ENCODE data around the gene DRC1.
"Not testable (repeated sequence)": the region's sequence is repeated elsewhere in the genome, so short reads cannot be mapped to it uniquely, and the experiment has no call there.

DRC1 gene

DNA sequence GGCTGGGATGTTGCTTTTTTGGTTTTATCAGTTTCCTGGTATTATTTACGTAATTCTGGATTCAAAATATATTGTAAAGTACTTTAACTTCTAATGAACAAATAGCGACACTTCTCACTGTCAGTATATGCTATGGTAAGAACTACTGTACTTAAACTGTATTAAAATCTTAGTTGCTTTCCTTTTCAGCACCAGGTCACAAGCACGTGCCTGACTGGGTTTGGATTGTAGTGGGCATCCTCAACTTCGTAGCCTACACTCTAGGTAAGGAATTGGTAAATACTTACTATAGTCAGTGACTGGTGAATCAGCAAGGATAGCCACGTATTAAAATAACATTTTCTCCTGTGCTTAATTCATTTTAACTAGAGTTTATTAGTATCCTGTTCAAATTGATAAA is 34.8 kb upstream of the DRC1 start:
- Histone ChIP-seq H3K27ac (ENCODE audit: low read depth, low read length, severe bottlenecking) (no peak overlapping the region), H3K9me3 (ENCODE audit: control insufficient read depth, low read length) (no peaks in the 10 kb centered on the region), H3K4me3 (ENCODE audit: extremely low read depth, insufficient read depth, low read length, poor library complexity, severe bottlenecking) (no peak overlapping the region), H3K36me3 (ENCODE audit: control insufficient read depth, insufficient read depth, low read length) (peaks cover 61% of the 10 kb centered on the region), H3K4me1 (ENCODE audit: control insufficient read depth, insufficient read depth, low read length, poor library complexity, severe bottlenecking) (no peaks in the 10 kb centered on the region)
- WGBS, 2 experiments (ENCODE audit: insufficient coverage in 2 of 2) = no CpG with 5 or more reads among the region's 5 CpGs

- H3K4me3 ChIP-seq (ENCODE audit: extremely low read depth, insufficient read depth, low read length, poor library complexity, severe bottlenecking); H3K4me1 ChIP-seq (ENCODE audit: control insufficient read depth, insufficient read depth, low read length, poor library complexity, severe bottlenecking); H3K27ac ChIP-seq (ENCODE audit: low read depth, low read length, severe bottlenecking); H3K9me3 ChIP-seq (ENCODE audit: control insufficient read depth, low read length): not testable (repeated sequence)
- peaks cover 74% of the 10 kb centered on the region for H3K36me3 ChIP-seq (ENCODE audit: control insufficient read depth, insufficient read depth, low read length)
- WGBS, 2 experiments (ENCODE audit: insufficient coverage in 2 of 2) = no CpG with 5 or more reads among the region's 2 CpGs
Measured at GRCh38 chr2:26369664-26370063, 32.1 kb upstream of the DRC1 start.

- H3K9me3 ChIP-seq (ENCODE audit: control insufficient read depth, low read length); H3K4me3 ChIP-seq (ENCODE audit: extremely low read depth, insufficient read depth, low read length, poor library complexity, severe bottlenecking); H3K27ac ChIP-seq (ENCODE audit: low read depth, low read length, severe bottlenecking); H3K4me1 ChIP-seq (ENCODE audit: control insufficient read depth, insufficient read depth, low read length, poor library complexity, severe bottlenecking): not testable (repeated sequence)
- peaks cover 75% of the 10 kb centered on the region for H3K36me3 ChIP-seq (ENCODE audit: control insufficient read depth, insufficient read depth, low read length)
- 100% methylated on average over 1 of the region's 31 CpGs; no CpG with 5 or more reads in 1 of the 2 experiments for WGBS, 2 experiments (ENCODE audit: insufficient coverage in 2 of 2)
Measured at GRCh38 chr2:26370909-26371308, 30.8 kb upstream of the DRC1 start.

DNA sequence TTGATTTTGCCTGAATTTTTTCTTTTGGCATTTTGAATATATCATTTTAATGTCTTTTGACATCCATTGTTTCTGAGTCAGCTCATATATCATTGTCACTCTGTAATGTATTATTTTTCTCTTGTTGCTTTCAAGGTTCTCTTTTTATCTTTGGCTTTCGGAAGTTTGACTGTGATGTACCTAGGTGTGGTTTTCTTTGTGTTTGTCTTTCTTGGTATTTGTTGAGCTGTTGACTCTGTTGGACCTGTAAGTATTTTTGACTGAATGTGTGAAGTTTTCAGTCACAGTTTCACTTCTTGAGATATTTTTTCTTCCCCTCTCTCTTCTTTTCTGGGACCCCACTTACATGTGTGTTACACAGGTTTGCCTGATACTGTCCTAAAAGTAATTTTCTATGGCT is 24.9 kb upstream of the DRC1 start:
- Histone ChIP-seq H3K9me3 (ENCODE audit: control insufficient read depth, low read length) (no peaks in the 10 kb centered on the region), H3K4me3 (ENCODE audit: extremely low read depth, insufficient read depth, low read length, poor library complexity, severe bottlenecking) (no peak overlapping the region), H3K4me1 (ENCODE audit: control insufficient read depth, insufficient read depth, low read length, poor library complexity, severe bottlenecking) (no peaks in the 10 kb centered on the region), H3K27ac (ENCODE audit: low read depth, low read length, severe bottlenecking) (no peak overlapping the region), H3K36me3 (ENCODE audit: control insufficient read depth, insufficient read depth, low read length) (peaks cover 89% of the 10 kb centered on the region)
- 80% methylated on average over 1 of the region's 1 CpG; no CpG with 5 or more reads in 1 of the 2 experiments for WGBS, 2 experiments (ENCODE audit: insufficient coverage in 2 of 2)

DNA sequence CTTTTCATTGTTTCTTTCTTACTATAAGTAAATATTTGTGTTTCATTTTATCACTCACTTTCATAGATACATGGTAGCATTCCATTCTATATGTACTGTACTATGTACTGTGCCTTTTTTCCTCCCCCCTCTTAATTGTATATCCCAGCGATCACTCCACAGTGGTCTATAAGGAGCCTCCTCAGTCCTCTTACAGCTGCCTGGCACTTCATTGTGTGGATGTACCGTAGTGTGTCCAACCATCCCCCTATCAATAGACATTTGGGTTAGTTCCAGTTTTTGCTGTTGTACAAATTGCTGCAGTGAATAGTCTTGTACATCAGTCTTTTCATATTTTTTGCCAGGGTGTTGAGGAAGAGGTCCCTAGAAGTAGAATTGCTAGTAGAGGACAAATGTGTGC is 21.4 kb upstream of the DRC1 start:
- Histone ChIP-seq H3K27ac (ENCODE audit: low read depth, low read length, severe bottlenecking) (no peak overlapping the region), H3K36me3 (ENCODE audit: control insufficient read depth, insufficient read depth, low read length) (peaks cover 66% of the 10 kb centered on the region), H3K4me3 (ENCODE audit: extremely low read depth, insufficient read depth, low read length, poor library complexity, severe bottlenecking) (no peak overlapping the region), H3K9me3 (ENCODE audit: control insufficient read depth, low read length) (no peaks in the 10 kb centered on the region), H3K4me1 (ENCODE audit: control insufficient read depth, insufficient read depth, low read length, poor library complexity, severe bottlenecking) (no peaks in the 10 kb centered on the region)
- 100% methylated on average over 1 of the region's 2 CpGs; no CpG with 5 or more reads in 1 of the 2 experiments for WGBS, 2 experiments (ENCODE audit: insufficient coverage in 2 of 2)

- no peak overlapping the region for H3K4me3 ChIP-seq (ENCODE audit: extremely low read depth, insufficient read depth, low read length, poor library complexity, severe bottlenecking)
- 77 to 100% methylated on average over 2 of the region's 3 CpGs for WGBS, 2 experiments (ENCODE audit: insufficient coverage in 2 of 2)
- no peak overlapping the region for H3K27ac ChIP-seq (ENCODE audit: low read depth, low read length, severe bottlenecking)
- H3K9me3 ChIP-seq (ENCODE audit: control insufficient read depth, low read length) = no peaks in the 10 kb centered on the region
- H3K36me3 ChIP-seq (ENCODE audit: control insufficient read depth, insufficient read depth, low read length) = peaks cover 61% of the 10 kb centered on the region
- H3K4me1 ChIP-seq (ENCODE audit: control insufficient read depth, insufficient read depth, low read length, poor library complexity, severe bottlenecking) = no peaks in the 10 kb centered on the region
Measured at GRCh38 chr2:26382564-26382963, 19.2 kb upstream of the DRC1 start.

GRCh38 chr2:26384183-26384582 is 17.5 kb upstream of the DRC1 start:
- no peaks in the 10 kb centered on the region for H3K9me3 ChIP-seq (ENCODE audit: control insufficient read depth, low read length)
- 92 to 100% methylated on average over 2 to 3 of the region's 9 CpGs for WGBS, 2 experiments (ENCODE audit: insufficient coverage in 2 of 2)
- H3K27ac ChIP-seq (ENCODE audit: low read depth, low read length, severe bottlenecking) = no peak overlapping the region
- peaks cover 56% of the 10 kb centered on the region for H3K36me3 ChIP-seq (ENCODE audit: control insufficient read depth, insufficient read depth, low read length)
- H3K4me3 ChIP-seq (ENCODE audit: extremely low read depth, insufficient read depth, low read length, poor library complexity, severe bottlenecking) = no peak overlapping the region
- no peaks in the 10 kb centered on the region for H3K4me1 ChIP-seq (ENCODE audit: control insufficient read depth, insufficient read depth, low read length, poor library complexity, severe bottlenecking)

DNA sequence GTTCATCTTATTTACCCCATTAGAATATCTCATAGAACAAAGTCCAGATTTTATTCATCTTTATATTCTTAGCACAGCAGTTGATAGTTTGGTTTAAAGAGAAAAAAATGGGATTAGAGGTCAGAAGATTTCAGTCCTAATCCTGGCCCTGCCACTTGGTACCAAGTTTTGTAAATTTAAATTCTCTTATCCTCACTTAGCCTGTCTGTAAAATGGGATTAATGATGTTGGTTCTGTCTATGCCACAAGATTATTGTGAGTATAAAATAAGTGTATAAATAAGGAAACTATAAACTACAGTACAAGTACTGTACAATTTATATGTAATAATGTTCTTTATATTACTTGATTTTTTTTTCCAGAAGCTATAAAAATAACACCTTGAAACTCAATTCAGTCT is 17.1 kb upstream of the DRC1 start:
- Histone ChIP-seq H3K36me3 (ENCODE audit: control insufficient read depth, insufficient read depth, low read length) (peaks cover 57% of the 10 kb centered on the region), H3K27ac (ENCODE audit: low read depth, low read length, severe bottlenecking) (no peak overlapping the region), H3K4me3 (ENCODE audit: extremely low read depth, insufficient read depth, low read length, poor library complexity, severe bottlenecking) (no peak overlapping the region)

DNA sequence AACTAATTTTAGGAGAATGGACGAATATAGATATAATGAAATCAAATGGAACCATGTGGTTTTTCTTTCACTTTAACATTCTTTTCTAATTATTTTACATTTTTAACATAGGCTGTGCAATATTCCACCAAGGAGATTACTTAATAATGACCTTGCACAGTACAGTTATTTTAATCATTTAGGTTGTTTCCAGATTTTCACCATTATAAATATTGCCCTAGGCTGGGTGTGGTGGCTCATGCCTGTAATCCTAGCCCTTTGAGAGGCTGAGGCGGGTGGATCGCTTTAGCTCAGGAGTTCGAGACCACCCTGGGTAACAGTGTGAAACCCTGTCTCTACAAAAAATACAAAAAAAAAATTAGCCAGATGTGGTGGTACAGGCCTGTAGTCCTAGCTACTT is 14.5 kb upstream of the DRC1 start:
- 100% methylated on average over 2 of the region's 4 CpGs; no CpG with 5 or more reads in 1 of the 2 experiments for WGBS, 2 experiments (ENCODE audit: insufficient coverage in 2 of 2)
- H3K36me3 ChIP-seq (ENCODE audit: control insufficient read depth, insufficient read depth, low read length) = peaks cover 59% of the 10 kb centered on the region

More for the DNA sequence above, 17.1 kb upstream of the DRC1 start:
- H3K9me3 ChIP-seq (ENCODE audit: control insufficient read depth, low read length) = no peaks in the 10 kb centered on the region
- no peaks in the 10 kb centered on the region for H3K4me1 ChIP-seq (ENCODE audit: control insufficient read depth, insufficient read depth, low read length, poor library complexity, severe bottlenecking)

DNA sequence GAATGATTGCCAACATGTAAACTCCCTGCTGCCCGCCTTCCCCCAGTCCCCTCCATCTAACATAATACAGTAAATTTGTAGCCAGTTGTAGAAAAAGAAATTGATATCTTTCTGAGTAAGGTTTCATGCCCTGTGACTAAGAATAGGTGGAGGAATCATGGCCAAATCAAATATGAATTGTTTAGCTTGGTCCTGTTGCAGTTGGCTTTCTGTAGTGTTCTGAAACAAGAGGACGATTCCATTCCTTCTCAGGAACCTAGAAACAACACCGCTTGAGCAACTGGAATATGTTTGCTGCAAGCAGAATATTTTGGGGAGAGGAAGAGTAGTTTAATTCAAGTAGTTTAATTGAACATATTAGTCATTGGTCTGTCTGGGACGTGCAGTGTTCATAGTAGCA is 7.0 kb upstream of the DRC1 start:
- Histone ChIP-seq H3K4me3 (ENCODE audit: extremely low read depth, insufficient read depth, low read length, poor library complexity, severe bottlenecking) (no peak overlapping the region), H3K9me3 (ENCODE audit: control insufficient read depth, low read length) (no peaks in the 10 kb centered on the region), H3K4me1 (ENCODE audit: control insufficient read depth, insufficient read depth, low read length, poor library complexity, severe bottlenecking) (no peaks in the 10 kb centered on the region), H3K27ac (ENCODE audit: low read depth, low read length, severe bottlenecking) (no peak overlapping the region), H3K36me3 (ENCODE audit: control insufficient read depth, insufficient read depth, low read length) (peaks cover 40% of the 10 kb centered on the region)
- 90 to 100% methylated on average over 1 to 2 of the region's 4 CpGs for WGBS, 2 experiments (ENCODE audit: insufficient coverage in 2 of 2)

More for the DNA sequence above, 14.5 kb upstream of the DRC1 start:
- Histone ChIP-seq H3K27ac (ENCODE audit: low read depth, low read length, severe bottlenecking) (no peak overlapping the region), H3K4me1 (ENCODE audit: control insufficient read depth, insufficient read depth, low read length, poor library complexity, severe bottlenecking) (no peaks in the 10 kb centered on the region), H3K4me3 (ENCODE audit: extremely low read depth, insufficient read depth, low read length, poor library complexity, severe bottlenecking) (no peak overlapping the region), H3K9me3 (ENCODE audit: control insufficient read depth, low read length) (no peaks in the 10 kb centered on the region)

GRCh38 chr2:26395394-26395793 is 6.3 kb upstream of the DRC1 start:
- no peak overlapping the region for H3K4me3 ChIP-seq (ENCODE audit: extremely low read depth, insufficient read depth, low read length, poor library complexity, severe bottlenecking)
- no peak overlapping the region for H3K27ac ChIP-seq (ENCODE audit: low read depth, low read length, severe bottlenecking)
- WGBS, 2 experiments (ENCODE audit: insufficient coverage in 2 of 2) = 88 to 91% methylated on average over 3 of the region's 4 CpGs
- H3K9me3 ChIP-seq (ENCODE audit: control insufficient read depth, low read length) = no peaks in the 10 kb centered on the region
- H3K4me1 ChIP-seq (ENCODE audit: control insufficient read depth, insufficient read depth, low read length, poor library complexity, severe bottlenecking) = no peaks in the 10 kb centered on the region
- peaks cover 33% of the 10 kb centered on the region for H3K36me3 ChIP-seq (ENCODE audit: control insufficient read depth, insufficient read depth, low read length)
